Stimulated activated naive CD8-positive, alpha-beta T cell treated with anti-CD3 and anti-CD28 coated beads, Interleukin-15, Interleukin-2, amounts not matched to agents 100 ng/mL and 50 ng/mL, for 24 hours (primary cell): ENCODE data around the gene SLC27A5.
"Not testable (repeated sequence)": the region's sequence is repeated elsewhere in the genome, so short reads cannot be mapped to it uniquely, and the experiment has no call there.

Experiments used
- H3K27ac Mint-ChIP-seq: one replicate; pipeline ENCODE4 v1.8.0; 2021; ENCODE audit warnings: mild to moderate bottlenecking, mixed read lengths
- H3K27me3 Mint-ChIP-seq: one replicate; pipeline ENCODE4 v1.8.0; 2021; ENCODE audit warnings: mixed read lengths
- H3K36me3 Mint-ChIP-seq: one replicate; pipeline ENCODE4 v1.8.0; 2021; ENCODE audit warnings: low read depth, mixed read lengths
- H3K4me1 Mint-ChIP-seq: one replicate; pipeline ENCODE4 v1.8.0; 2021; ENCODE audit warnings: low read depth, mixed read lengths
- H3K4me3 Mint-ChIP-seq: one replicate; pipeline ENCODE4 v1.8.0; 2021; ENCODE audit warnings: mild to moderate bottlenecking, mixed read lengths
- H3K9me3 Mint-ChIP-seq: one replicate; pipeline ENCODE4 v1.8.0; 2021; ENCODE audit warnings: mixed read lengths

SLC27A5 gene

DNA sequence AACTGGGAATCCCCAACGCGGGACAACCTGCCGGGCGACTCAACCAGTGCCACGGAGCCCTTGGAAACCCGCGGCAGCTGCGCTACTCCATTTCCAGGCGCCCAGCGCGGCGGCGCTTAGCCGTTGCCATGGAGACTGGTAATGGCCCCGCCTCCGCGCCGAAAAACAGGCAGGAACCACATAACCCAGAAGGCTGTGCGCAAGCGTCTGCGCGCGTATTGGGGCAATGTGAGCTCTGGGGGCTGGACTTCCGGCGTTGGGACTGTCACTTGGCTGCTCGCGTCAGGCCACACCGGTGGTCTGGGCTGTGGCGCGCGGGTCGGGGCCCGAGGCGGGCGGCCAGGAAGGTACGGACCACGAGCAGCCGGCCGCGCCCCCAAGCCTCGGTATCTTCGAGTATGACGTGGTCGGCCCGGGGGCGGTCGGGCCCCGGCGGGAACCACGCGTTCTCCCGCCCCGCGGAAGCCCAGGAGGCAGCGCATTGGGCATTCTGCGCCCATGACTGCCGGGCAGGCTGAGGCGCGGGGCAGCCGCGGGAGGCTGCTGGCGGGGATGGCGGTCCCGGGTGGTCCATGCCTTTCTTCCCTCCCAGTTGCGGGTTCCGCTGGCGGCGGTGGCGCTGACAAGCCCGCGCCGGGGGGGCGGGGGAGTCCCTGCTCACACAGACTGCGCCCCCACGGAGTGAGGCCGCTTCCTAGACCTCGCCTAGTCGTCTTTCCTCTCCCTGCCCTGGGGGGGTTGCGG lies 60.3 kb downstream of the SLC27A5 start, which contains the start of gene ZNF324B:
ZNF324B (plus strand) TSS at position 265 of the 744 bp plus-strand sequence. CDS start 2,080 bp downstream, outside the sequence.
- H3K9me3 Mint-ChIP-seq = peaks cover 17% of the 10 kb centered on the region
- H3K36me3 Mint-ChIP-seq = peaks cover 20% of the 10 kb centered on the region
- H3K4me3 Mint-ChIP-seq = peak within 1 kb of the TSS; percentile 82
- peak within 1 kb of the TSS; percentile 18 for H3K27ac Mint-ChIP-seq
- H3K4me1 Mint-ChIP-seq = peaks cover 30% of the 10 kb centered on the region
- peaks cover 28% of the 10 kb centered on the region for H3K27me3 Mint-ChIP-seq

DNA sequence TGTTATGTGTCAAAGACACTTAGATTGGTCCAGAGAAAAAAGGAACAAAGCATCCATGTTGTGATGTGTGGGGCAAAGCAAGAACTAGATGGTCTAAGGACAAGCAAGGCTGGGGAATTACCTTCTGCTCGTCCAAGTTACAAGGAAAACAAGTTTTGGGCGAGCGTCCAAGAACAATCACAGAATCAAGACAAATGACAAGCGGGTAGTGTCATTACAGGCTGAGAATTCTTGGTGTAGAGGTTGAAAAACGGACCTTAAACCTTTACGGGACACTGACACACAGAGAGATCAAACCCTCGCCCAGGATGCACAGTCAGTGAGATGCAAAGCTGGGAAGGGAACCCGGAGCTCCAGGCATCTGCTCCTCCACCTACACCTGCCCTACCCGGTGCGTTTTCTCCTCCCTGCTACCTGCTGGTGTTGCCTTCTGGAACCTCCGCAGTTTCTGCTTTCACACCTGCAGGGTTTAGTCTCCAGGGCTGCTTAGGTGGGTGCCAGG lies 60.9 kb downstream of the SLC27A5 start:
- peaks cover 30% of the 10 kb centered on the region for H3K4me1 Mint-ChIP-seq
- peak overlapping the region; percentile 82 for H3K4me3 Mint-ChIP-seq
- peaks cover 17% of the 10 kb centered on the region for H3K9me3 Mint-ChIP-seq
- peaks cover 15% of the 10 kb centered on the region for H3K36me3 Mint-ChIP-seq
- no peak overlapping the region for H3K27ac Mint-ChIP-seq
- H3K27me3 Mint-ChIP-seq = peaks cover 28% of the 10 kb centered on the region

DNA sequence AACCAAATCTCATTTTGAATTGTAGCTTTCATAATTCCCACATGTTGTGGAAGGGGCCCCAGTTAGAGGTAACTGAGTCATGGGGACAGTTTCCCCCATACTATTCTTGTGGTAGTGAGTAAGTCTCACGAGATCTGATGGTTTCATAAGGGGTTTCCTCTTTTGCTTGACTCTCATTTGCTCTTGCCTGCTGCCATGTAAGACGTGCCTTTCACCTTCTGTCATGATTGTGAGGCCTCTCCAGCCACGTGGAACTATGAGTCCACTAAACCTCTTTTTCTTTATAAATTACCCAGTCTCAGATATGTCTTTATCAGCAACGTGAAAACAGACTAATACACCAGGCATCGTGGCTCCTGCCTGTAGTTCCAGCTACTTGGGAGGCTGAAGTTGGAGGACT lies 61.8 kb downstream of the SLC27A5 start:
- Mint-ChIP-seq H3K27me3 (peaks cover 28% of the 10 kb centered on the region), H3K4me1 (peaks cover 30% of the 10 kb centered on the region), H3K9me3 (peaks cover 17% of the 10 kb centered on the region), H3K36me3 (peaks cover 15% of the 10 kb centered on the region)
- H3K4me3 Mint-ChIP-seq, H3K27ac Mint-ChIP-seq: not testable (repeated sequence)

DNA sequence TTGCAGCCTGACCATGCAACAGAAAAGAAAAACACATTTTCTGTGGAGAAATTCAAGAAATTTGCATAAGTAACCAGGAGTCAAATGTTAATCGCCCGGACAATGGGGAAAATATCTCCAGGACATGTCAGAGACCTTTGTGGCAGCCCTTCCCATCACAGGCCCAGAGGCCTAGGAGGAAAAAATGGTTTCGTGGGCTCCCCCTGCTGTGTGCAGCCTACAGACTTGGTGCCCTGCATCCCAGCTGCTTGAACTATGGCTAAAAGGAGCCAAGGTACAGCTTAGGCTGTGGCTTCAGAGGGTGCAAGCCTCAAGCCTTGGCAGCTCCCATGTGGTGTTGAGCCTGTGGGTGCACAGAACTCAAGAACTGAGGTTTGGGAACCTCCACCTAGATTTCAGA lies 62.9 kb downstream of the SLC27A5 start:
- not testable (repeated sequence) for H3K27ac Mint-ChIP-seq, H3K36me3 Mint-ChIP-seq, H3K4me3 Mint-ChIP-seq
- peaks cover 17% of the 10 kb centered on the region for H3K9me3 Mint-ChIP-seq
- H3K27me3 Mint-ChIP-seq = peaks cover 28% of the 10 kb centered on the region
- peaks cover 30% of the 10 kb centered on the region for H3K4me1 Mint-ChIP-seq
